Endothelial cell of umbilical vein (primary cell): ENCODE data around the gene SPARC.

ENCODE experiments used
- EZH2 ChIP-seq: IDR thresholded peaks from 2 replicates; pipeline ENCODE4 v1.6.1; 2012; ENCODE audit warnings: borderline replicate concordance, low read depth, mild to moderate bottlenecking, moderate library complexity, low read length, inconsistent platforms; ENCODE audit not compliant: severe bottlenecking
- FOS ChIP-seq: IDR thresholded peaks from 2 replicates; pipeline ENCODE4 v1.6.1; 2011; ENCODE audit warnings: mild to moderate bottlenecking, low read length, moderate library complexity, borderline replicate concordance; ENCODE audit not compliant: insufficient read depth
- GATA2 ChIP-seq: IDR thresholded peaks from 2 replicates; pipeline ENCODE4 v1.7.0; 2011; ENCODE audit warnings: low read depth, mild to moderate bottlenecking, moderate library complexity, mixed read lengths, low read length; ENCODE audit not compliant: insufficient read length, insufficient read depth
- JUN ChIP-seq: IDR thresholded peaks from 2 replicates; pipeline ENCODE4 v1.6.1; 2011; ENCODE audit warnings: borderline replicate concordance, low read depth; ENCODE audit not compliant: insufficient read length, insufficient read depth
- MYC ChIP-seq: IDR thresholded peaks from one replicate; pipeline ENCODE4 v1.6.1; 2011; ENCODE audit warnings: mild to moderate bottlenecking, low read depth, low read length
- POLR2A ChIP-seq: IDR thresholded peaks from 2 replicates; pipeline ENCODE4 v1.6.1; 2012; ENCODE audit warnings: low read depth, mild to moderate bottlenecking, control low read depth, low read length
- POLR2AphosphoS5 ChIP-seq: IDR thresholded peaks from 2 replicates; pipeline ENCODE4 v1.6.1; 2012; ENCODE audit warnings: low read depth, mild to moderate bottlenecking, control low read depth, low read length, moderate library complexity; ENCODE audit not compliant: insufficient read depth
- TF ChIP-seq, protein P1 (sequence below), 2 donors: IDR thresholded peaks; 1 replicate in 1 of 2; 2 replicates in 1 of 2; pipeline ENCODE4 v1.5.1; 2011; ENCODE audit warnings: low read length in 2 of 2, mild to moderate bottlenecking in 2 of 2, moderate library complexity in 2 of 2, control low read depth in 1 of 2, inconsistent platforms in 1 of 2, low read depth in 1 of 2; ENCODE audit not compliant: insufficient read depth in 1 of 2; ENCODE audit errors: extremely low read depth in 1 of 2

DNA sequence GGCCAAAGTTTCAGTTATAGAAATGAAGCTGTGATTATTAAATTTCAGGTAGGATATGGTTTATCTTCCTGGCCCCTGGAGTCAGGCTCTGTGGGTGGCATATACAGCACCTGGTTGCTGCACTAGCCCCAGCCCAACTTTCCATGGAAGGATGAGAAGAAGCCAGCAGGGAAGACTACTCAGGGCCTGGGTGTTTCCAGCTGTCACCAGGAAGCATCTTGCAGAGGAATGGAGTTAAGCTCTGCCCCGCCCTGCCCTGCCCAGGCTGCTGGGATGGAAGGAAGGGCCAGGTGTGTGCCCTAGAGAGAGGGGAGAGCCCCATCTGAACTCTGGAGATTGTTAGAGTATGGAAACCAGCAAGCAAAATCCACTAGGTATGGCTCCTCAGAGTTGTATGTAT, 52.8 kb downstream of the SPARC start:
- TF ChIP-seq POLR2A (no peak), POLR2AphosphoS5 (no peak), EZH2 (no peak), GATA2 (no peak), MYC (no peak), FOS (no peak), JUN (no peak)
- TF ChIP-seq, protein P1, sequence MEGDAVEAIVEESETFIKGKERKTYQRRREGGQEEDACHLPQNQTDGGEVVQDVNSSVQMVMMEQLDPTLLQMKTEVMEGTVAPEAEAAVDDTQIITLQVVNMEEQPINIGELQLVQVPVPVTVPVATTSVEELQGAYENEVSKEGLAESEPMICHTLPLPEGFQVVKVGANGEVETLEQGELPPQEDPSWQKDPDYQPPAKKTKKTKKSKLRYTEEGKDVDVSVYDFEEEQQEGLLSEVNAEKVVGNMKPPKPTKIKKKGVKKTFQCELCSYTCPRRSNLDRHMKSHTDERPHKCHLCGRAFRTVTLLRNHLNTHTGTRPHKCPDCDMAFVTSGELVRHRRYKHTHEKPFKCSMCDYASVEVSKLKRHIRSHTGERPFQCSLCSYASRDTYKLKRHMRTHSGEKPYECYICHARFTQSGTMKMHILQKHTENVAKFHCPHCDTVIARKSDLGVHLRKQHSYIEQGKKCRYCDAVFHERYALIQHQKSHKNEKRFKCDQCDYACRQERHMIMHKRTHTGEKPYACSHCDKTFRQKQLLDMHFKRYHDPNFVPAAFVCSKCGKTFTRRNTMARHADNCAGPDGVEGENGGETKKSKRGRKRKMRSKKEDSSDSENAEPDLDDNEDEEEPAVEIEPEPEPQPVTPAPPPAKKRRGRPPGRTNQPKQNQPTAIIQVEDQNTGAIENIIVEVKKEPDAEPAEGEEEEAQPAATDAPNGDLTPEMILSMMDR (IDR thresholded peaks at IDR 0.05; ENCODE audit: extremely low read depth in 1 of 2, insufficient read depth in 1 of 2, low read depth in 1 of 2, low read length in 2 of 2) = no peak
